Lower lobe of right lung (tissue), 2 donors: ENCODE data around the gene BAHD1. TPM values are rescaled to one million over a fixed set of nuclear protein-coding genes. Genes with fewer than 3 reads are reported as not detected.

Source experiments
- ATAC-seq, 2 donors: fragments of 200-7000 bp; cut with Tn5 transposase; one replicate each; pipeline ENCODE4 v1.9.1; 2020 to 2022; ENCODE audit warnings: mild to moderate bottlenecking in 2 of 2, moderate library complexity in 2 of 2
- DNase-seq: peaks from one replicate; pipeline ENCODE4 v3.0.0-alpha.2; 2020
- H3K27ac ChIP-seq: fragments of 200-600 bp; one replicate; pipeline ENCODE4 v1.8.0; 2022
- H3K27me3 ChIP-seq: fragments of 200-600 bp; one replicate; pipeline ENCODE4 v1.8.0; 2022; ENCODE audit warnings: low read depth
- H3K36me3 ChIP-seq: fragments of 200-600 bp; one replicate; pipeline ENCODE4 v1.8.0; 2022; ENCODE audit warnings: mild to moderate bottlenecking
- H3K4me1 ChIP-seq: fragments of 200-600 bp; one replicate; pipeline ENCODE4 v1.8.0; 2022
- H3K4me3 ChIP-seq: fragments of 200-600 bp; one replicate; pipeline ENCODE4 v1.8.0; 2022; ENCODE audit warnings: mild to moderate bottlenecking
- H3K9me3 ChIP-seq: fragments of 200-600 bp; one replicate; pipeline ENCODE4 v1.8.0; 2022
- CTCF ChIP-seq: fragments of 200-600 bp; IDR thresholded peaks from one replicate; pipeline ENCODE4 v1.8.0; 2022; ENCODE audit warnings: antibody characterized with exemption, mild to moderate bottlenecking
- intact Hi-C: fragments of 100-400 bp; cut with DNase I; formaldehyde crosslinking; loops from one replicate; pipeline ENCODE4 v1.11.0; 2022
- total RNA-seq: library from RNA; stranded (reverse); fragmentation: NEBNext Ultra II Directional; extraction: Animal tissue kit (Norgen Biotek cat#: 25700); gene quantifications from one replicate; pipeline ENCODE4 v1.2.1, GENCODE V29; 2021
- donor health status: DM: no; HTN: yes; CAD: no; lungs with severe emphysema.

The BAHD1 gene
- total RNA-seq, 1 donor from 2014 or later, result 23.9 TPM

GRCh38 chr15:40439461-40439959, 1.2 kb upstream of the BAHD1 start:
- ATAC-seq (no peak), DNase-seq (no peak)
- Histone ChIP-seq H3K9me3 (no peaks in the 10 kb centered on the region), H3K27ac (no peak overlapping the region), H3K27me3 (peaks cover 37% of the 10 kb centered on the region), H3K36me3 (no peaks in the 10 kb centered on the region), H3K4me3 (peak overlapping the region; percentile 76), H3K4me1 (peaks cover 58% of the 10 kb centered on the region)
- intact Hi-C loops, result no loop called here
- TF ChIP-seq CTCF, result no peak

GRCh38 chr15:40439960-40440742, 602 bp upstream of the BAHD1 start:
- Histone ChIP-seq H3K27me3 (peaks cover 33% of the 10 kb centered on the region), H3K9me3 (no peaks in the 10 kb centered on the region), H3K4me3 (peak overlapping the region; percentile 76), H3K36me3 (no peaks in the 10 kb centered on the region), H3K27ac (no peak overlapping the region), H3K4me1 (peaks cover 65% of the 10 kb centered on the region)
- ATAC-seq, result peak; percentile 31 to 59
- intact Hi-C loops, result no loop called here
- DNase-seq, result peak; percentile 67
- peak; percentile 12 for TF ChIP-seq CTCF

- intact Hi-C loops, result no loop called here
- Histone ChIP-seq H3K9me3 (no peaks in the 10 kb centered on the region), H3K4me1 (peaks cover 63% of the 10 kb centered on the region), H3K4me3 (peak overlapping the region; percentile 76), H3K27ac (peak overlapping the region; percentile 60), H3K27me3 (peaks cover 16% of the 10 kb centered on the region), H3K36me3 (no peaks in the 10 kb centered on the region)
- ATAC-seq, result peak; percentile 1 to 5
- DNase-seq, result no peak
- no peak for TF ChIP-seq CTCF
These were observed 1.1 kb downstream of the BAHD1 start for GRCh38 chr15:40441565-40442531.

DNA sequence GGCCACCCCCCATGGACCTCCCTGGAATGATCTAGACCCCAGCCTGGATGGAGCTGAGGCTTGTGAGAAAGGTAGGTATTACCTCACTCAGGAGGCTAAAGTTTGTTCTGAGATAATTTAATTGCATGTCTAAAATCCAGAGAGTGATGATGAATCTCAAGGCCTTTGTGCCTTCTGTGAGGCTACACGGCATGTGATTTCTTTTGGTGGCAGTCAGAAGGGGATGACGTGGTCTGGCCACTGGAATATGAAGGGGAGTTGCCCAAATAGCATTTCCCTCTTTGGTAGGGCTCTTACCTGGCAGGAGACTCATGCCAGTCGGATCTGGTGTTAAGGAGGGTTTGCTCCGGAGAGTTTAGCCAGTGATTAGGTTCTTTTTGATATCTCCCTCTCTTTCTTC, 2.5 kb downstream of the BAHD1 start:
- TF ChIP-seq CTCF, result no peak
- H3K9me3 ChIP-seq, result no peaks in the 10 kb centered on the region
- peaks cover 2% of the 10 kb centered on the region for H3K27me3 ChIP-seq
- intact Hi-C loops, result no loop called here
- H3K4me3 ChIP-seq, result no peak overlapping the region
- no peaks in the 10 kb centered on the region for H3K36me3 ChIP-seq
- DNase-seq (no peak), ATAC-seq (no peak)
- H3K4me1 ChIP-seq, result peaks cover 52% of the 10 kb centered on the region
- H3K27ac ChIP-seq, result no peak overlapping the region

- Histone ChIP-seq H3K4me3 (no peak overlapping the region), H3K4me1 (peaks cover 52% of the 10 kb centered on the region), H3K9me3 (no peaks in the 10 kb centered on the region), H3K27me3 (no peaks in the 10 kb centered on the region), H3K36me3 (no peaks in the 10 kb centered on the region), H3K27ac (no peak overlapping the region)
- ATAC-seq (peak in 1 of 2 donors; percentile 7), DNase-seq (no peak)
- TF ChIP-seq CTCF, result no peak
- intact Hi-C loops, result no loop called here
These were observed 3.1 kb downstream of the BAHD1 start for GRCh38 chr15:40443846-40444245.
